ENCODE measurements around the gene NIN. TPM values are rescaled to one million over a fixed set of nuclear protein-coding genes. Genes with fewer than 3 reads are reported as not detected.

NIN gene
- total RNA-seq, 4 donors from 2014 or later, result 16.2 to 49.3 (median 29.2) TPM

DNA sequence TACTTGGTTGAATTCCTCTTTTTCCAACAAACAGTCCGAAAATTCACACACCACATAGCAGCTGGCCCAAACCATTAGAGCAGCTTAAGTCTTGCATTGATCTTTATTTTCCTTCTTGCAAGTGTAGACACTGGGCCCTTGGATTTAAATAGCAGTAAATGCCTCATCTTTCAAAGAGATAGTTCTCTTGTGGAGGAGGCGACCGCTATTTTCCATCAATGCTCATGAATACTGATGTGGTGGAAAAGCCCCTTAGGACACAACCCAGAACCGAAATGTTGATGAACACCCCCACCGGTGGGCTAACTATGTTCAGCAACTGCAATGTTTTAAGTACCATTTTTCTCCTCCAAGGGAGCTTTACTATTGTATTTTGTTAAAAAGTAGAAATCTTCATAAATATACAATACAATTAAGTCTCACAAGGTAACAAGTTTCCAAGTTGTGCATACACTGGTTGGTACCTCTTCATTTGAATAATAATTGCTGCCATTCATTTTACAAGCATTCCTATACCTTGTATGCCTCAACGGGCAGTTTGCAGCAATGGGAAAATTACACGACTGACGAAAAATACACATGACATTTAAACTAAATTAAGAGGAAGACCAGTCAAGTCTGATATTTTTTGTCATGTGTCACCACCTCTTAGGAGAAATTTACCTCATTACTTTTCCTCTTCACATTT is 18.0 kb downstream of the NIN start:
- intact Hi-C loops (cut with DNase I; ENCODE audit: low total_unique reads) (no loop called here), in situ Hi-C loops (cut with MboI; ENCODE audit: low sequenced_read_pairs in 4 of 4) (no loop called here)
- H3K27ac ChIP-seq, result no peak overlapping the region
- TF ChIP-seq, protein P1, sequence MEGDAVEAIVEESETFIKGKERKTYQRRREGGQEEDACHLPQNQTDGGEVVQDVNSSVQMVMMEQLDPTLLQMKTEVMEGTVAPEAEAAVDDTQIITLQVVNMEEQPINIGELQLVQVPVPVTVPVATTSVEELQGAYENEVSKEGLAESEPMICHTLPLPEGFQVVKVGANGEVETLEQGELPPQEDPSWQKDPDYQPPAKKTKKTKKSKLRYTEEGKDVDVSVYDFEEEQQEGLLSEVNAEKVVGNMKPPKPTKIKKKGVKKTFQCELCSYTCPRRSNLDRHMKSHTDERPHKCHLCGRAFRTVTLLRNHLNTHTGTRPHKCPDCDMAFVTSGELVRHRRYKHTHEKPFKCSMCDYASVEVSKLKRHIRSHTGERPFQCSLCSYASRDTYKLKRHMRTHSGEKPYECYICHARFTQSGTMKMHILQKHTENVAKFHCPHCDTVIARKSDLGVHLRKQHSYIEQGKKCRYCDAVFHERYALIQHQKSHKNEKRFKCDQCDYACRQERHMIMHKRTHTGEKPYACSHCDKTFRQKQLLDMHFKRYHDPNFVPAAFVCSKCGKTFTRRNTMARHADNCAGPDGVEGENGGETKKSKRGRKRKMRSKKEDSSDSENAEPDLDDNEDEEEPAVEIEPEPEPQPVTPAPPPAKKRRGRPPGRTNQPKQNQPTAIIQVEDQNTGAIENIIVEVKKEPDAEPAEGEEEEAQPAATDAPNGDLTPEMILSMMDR (IDR thresholded peaks at IDR 0.05 in 4 of 5, conservative IDR thresholded peaks at IDR 0.05 in 1 of 5), result no peak
- no peak for TF ChIP-seq POLR2A (IDR thresholded peaks at IDR 0.05)
- H3K9me3 ChIP-seq, result no peaks in the 10 kb centered on the region
- H3K4me1 ChIP-seq, result peaks cover 12 to 25% of the 10 kb centered on the region in 2 donors
- H3K27me3 ChIP-seq, result no peaks in the 10 kb centered on the region
- DNase-seq (no peak), ATAC-seq (no peak)
- no peaks in the 10 kb centered on the region for H3K36me3 ChIP-seq
- no peak overlapping the region for H3K4me3 ChIP-seq

DNA sequence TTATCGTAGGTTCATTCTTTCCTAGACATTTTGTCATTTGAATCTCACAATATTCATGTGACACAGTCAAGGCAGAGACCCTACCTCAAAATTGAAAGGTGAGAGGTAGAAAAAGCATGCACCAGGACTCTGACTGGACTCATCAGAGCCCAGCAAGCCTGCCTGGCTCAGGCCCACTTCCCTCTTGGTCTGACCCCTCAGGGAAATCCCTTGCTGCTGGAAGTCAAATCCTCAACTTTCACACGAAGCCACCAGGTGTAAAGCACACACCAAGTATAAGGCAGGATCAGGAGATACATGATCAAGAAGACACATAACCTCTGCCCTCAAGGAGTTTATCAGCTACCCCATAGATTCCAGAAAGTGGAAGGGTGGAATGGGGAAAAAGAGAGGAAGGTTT is 18.8 kb downstream of the NIN start:
- TF ChIP-seq, protein P1 (IDR thresholded peaks at IDR 0.05 in 4 of 5, conservative IDR thresholded peaks at IDR 0.05 in 1 of 5), result no peak
- Histone ChIP-seq H3K36me3 (no peaks in the 10 kb centered on the region), H3K4me3 (no peak overlapping the region), H3K27ac (no peak overlapping the region), H3K4me1 (peaks cover 12 to 21% of the 10 kb centered on the region in 2 donors), H3K9me3 (no peaks in the 10 kb centered on the region), H3K27me3 (no peaks in the 10 kb centered on the region)
- intact Hi-C loops (cut with DNase I; ENCODE audit: low total_unique reads) (no loop called here), in situ Hi-C loops (cut with MboI; ENCODE audit: low sequenced_read_pairs in 4 of 4) (no loop called here)
- DNase-seq, result no peak
- no peak for ATAC-seq

DNA sequence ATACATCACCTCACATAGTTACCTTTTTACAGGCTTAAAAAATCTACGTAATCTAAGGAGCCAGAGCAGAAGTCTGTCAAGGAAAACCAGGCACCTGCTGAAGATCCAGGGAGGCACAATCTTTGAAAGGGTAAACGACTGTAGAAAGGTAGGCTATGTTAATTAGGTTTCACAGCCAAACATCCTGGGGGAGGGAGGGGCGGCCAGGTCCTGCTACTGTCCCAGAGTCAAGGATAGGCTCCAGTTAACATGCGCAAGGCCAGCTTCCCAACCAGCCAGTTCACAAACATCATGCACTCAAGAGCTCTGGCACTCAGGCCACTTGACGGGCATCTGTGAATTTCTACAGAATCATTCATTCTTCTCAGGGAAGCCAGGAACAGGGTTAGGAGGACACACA is 22.9 kb downstream of the NIN start:
- Histone ChIP-seq H3K4me3 (no peak overlapping the region), H3K27ac (no peak overlapping the region), H3K36me3 (no peaks in the 10 kb centered on the region), H3K27me3 (no peaks in the 10 kb centered on the region), H3K4me1 (peaks cover 4 to 26% of the 10 kb centered on the region in 2 donors), H3K9me3 (no peaks in the 10 kb centered on the region)
- no peak for TF ChIP-seq POLR2A (IDR thresholded peaks at IDR 0.05)
- TF ChIP-seq, protein P1 (IDR thresholded peaks at IDR 0.05 in 4 of 5, conservative IDR thresholded peaks at IDR 0.05 in 1 of 5), result no peak
- in situ Hi-C loops (cut with MboI; ENCODE audit: low sequenced_read_pairs in 4 of 4) (no loop called here), intact Hi-C loops (cut with DNase I; ENCODE audit: low total_unique reads) (no loop called here)
- DNase-seq (no peak), ATAC-seq (no peak)

DNA sequence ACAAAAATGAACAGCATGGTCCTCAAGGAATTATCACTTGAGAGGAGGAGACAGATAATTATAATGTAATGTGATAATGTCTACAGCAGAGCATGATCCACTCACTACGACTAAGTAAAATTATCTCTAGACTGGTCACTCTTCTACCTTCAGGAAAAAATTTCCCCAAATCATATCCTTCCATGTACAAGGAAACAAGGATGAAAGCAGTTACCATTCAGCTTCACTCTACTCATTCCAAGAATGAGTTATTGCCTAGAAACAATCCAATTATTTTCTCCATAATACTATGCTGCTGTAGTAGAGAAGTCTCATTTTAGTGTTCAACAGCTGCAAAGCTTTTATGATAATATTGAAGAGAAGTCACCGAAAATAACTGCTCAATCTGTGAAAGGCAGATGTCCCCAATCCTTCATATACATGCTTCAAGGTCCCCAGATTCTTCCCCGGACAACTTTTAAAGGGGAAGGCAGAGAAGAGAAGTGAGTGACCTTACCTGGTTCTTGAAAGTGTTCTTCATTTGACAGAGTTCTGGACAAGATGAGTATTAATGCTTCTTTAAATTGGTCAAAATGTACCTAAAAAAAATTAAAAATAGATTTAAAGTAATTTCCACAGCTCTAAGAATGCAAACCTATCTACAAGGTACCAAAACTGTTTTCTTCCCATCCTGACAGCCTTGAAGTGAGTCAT is 24.6 kb downstream of the NIN start:
- ATAC-seq, result no peak
- Histone ChIP-seq H3K27ac (no peak overlapping the region), H3K36me3 (no peaks in the 10 kb centered on the region), H3K4me3 (no peak overlapping the region), H3K27me3 (no peaks in the 10 kb centered on the region), H3K4me1 (peaks cover 8 to 32% of the 10 kb centered on the region in 2 donors), H3K9me3 (no peaks in the 10 kb centered on the region)
- no peak for DNase-seq
- intact Hi-C loops (cut with DNase I; ENCODE audit: low total_unique reads), result no loop called here
- no peak for TF ChIP-seq POLR2A (IDR thresholded peaks at IDR 0.05)
- TF ChIP-seq, protein P1 (IDR thresholded peaks at IDR 0.05 in 4 of 5, conservative IDR thresholded peaks at IDR 0.05 in 1 of 5), result no peak
- in situ Hi-C loops (cut with MboI; ENCODE audit: low sequenced_read_pairs in 4 of 4), result no loop called here
